ENCODE measurements around the gene ASXL1.
"Not testable (repeated sequence)": the region's sequence is repeated elsewhere in the genome, so short reads cannot be mapped to it uniquely, and the experiment has no call there.

ASXL1 gene

GRCh38 chr20:32352121-32352720, 5.9 kb upstream of the ASXL1 start:
- Histone ChIP-seq H3K4me3 (replicated peaks; ENCODE audit: low read depth, low read length) (no peak overlapping the region), H3K27me3 (replicated peaks; ENCODE audit: control insufficient read depth, insufficient read depth, low read length) (no peaks in the 10 kb centered on the region), H3K36me3 (ENCODE audit: control insufficient read depth, insufficient read depth, low read length) (no peaks in the 10 kb centered on the region)
- no peak for DNase-seq (ENCODE audit: extremely low read depth, insufficient read length)
- no peak for TF ChIP-seq CTCF (IDR thresholded peaks at IDR 0.05; ENCODE audit: insufficient read depth, low read length, poor library complexity, severe bottlenecking)

DNA sequence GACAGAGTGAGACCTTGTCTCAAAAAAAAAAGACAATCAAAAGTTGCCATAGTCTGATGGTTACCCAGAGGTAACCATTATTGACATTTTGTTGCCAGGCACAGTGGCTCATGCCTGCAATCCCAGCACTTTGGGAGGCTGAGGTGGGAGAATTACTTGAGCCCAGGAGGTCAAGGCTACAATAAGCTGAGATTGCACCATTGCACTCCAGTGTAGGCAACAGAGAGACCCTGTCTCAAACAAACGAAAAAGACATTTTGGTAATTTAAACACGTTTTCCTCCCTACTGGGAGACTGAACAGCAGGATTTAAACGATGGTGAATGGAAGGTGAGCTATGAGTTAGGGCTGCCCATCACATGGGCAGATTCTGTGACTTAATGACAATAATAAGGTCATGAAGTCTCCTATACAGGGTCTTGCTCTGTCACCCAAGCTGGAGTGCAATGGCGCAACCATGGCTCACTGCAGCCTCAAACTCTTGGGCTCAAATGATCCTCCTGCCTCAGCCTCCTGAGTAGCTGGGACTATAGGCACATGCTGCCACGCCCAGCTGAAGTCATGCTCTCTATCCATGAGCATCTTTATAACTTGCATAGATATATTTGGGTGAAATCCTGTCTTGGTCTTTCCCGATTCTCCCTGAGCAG, 4.2 kb upstream of the ASXL1 start:
- DNase-seq (ENCODE audit: extremely low read depth, insufficient read length), result no peak
- Histone ChIP-seq H3K27me3 (replicated peaks; ENCODE audit: control insufficient read depth, insufficient read depth, low read length) (no peaks in the 10 kb centered on the region), H3K36me3 (ENCODE audit: control insufficient read depth, insufficient read depth, low read length) (no peaks in the 10 kb centered on the region), H3K4me3 (replicated peaks; ENCODE audit: low read depth, low read length) (no peak overlapping the region)
- TF ChIP-seq CTCF (IDR thresholded peaks at IDR 0.05; ENCODE audit: insufficient read depth, low read length, poor library complexity, severe bottlenecking), result no peak

- peak overlapping the region; percentile 1; the same call in 1 of the 2 replicates for H3K4me3 ChIP-seq (replicated peaks; ENCODE audit: low read depth, low read length)
- TF ChIP-seq CTCF (IDR thresholded peaks at IDR 0.05; ENCODE audit: insufficient read depth, low read length, poor library complexity, severe bottlenecking), result no peak
- no peaks in the 10 kb centered on the region for H3K36me3 ChIP-seq (ENCODE audit: control insufficient read depth, insufficient read depth, low read length)
- H3K27me3 ChIP-seq (replicated peaks; ENCODE audit: control insufficient read depth, insufficient read depth, low read length), result no peaks in the 10 kb centered on the region
- peak; percentile 67 for DNase-seq (ENCODE audit: extremely low read depth, insufficient read length)
These were observed 3.3 kb upstream of the ASXL1 start for GRCh38 chr20:32354592-32355416.

- H3K4me3 ChIP-seq (replicated peaks; ENCODE audit: low read depth, low read length), result 0 out of 2 replicates have a peak overlapping the region, but pooled peaks have one; percentile 2
- peak; percentile 65 for DNase-seq (ENCODE audit: extremely low read depth, insufficient read length)
- H3K27me3 ChIP-seq (replicated peaks; ENCODE audit: control insufficient read depth, insufficient read depth, low read length), result no peaks in the 10 kb centered on the region
- no peak for TF ChIP-seq CTCF (IDR thresholded peaks at IDR 0.05; ENCODE audit: insufficient read depth, low read length, poor library complexity, severe bottlenecking)
- H3K36me3 ChIP-seq (ENCODE audit: control insufficient read depth, insufficient read depth, low read length), result no peaks in the 10 kb centered on the region
These were observed 2.7 kb upstream of the ASXL1 start for GRCh38 chr20:32355417-32355841.

GRCh38 chr20:32355907-32356621, 2.1 kb upstream of the ASXL1 start:
- H3K27me3 ChIP-seq (replicated peaks; ENCODE audit: control insufficient read depth, insufficient read depth, low read length); DNase-seq (ENCODE audit: extremely low read depth, insufficient read length); H3K36me3 ChIP-seq (ENCODE audit: control insufficient read depth, insufficient read depth, low read length): not testable (repeated sequence)
- 0 out of 2 replicates have a peak overlapping the region, but pooled peaks have one; percentile 2 for H3K4me3 ChIP-seq (replicated peaks; ENCODE audit: low read depth, low read length)
